GM19239 (cell line): ENCODE results near the gene DAPK2.

Experiments
- DNase-seq: peaks from one replicate; pipeline ENCODE4 v3.0.0; 2011; ENCODE audit warnings: low spot score; ENCODE audit not compliant: insufficient read length
- FAIRE-seq: peaks from 2 replicates; lab custom pipeline; 2011; peaks lifted over from hg19 to GRCh38; lab: Jason Lieb, UNC

The DAPK2 gene

GRCh38 chr15:63884953-63885352 lies 161.3 kb downstream of the DAPK2 start:
- FAIRE-seq = no peak
- DNase-seq = no peak

GRCh38 chr15:63881431-63881830 lies 164.9 kb downstream of the DAPK2 start:
- no peak for DNase-seq
- FAIRE-seq = peak; percentile 93

GRCh38 chr15:63880744-63881143 lies 165.5 kb downstream of the DAPK2 start:
- FAIRE-seq (peak; percentile 87), DNase-seq (no peak)

GRCh38 chr15:63879995-63880394 lies 166.3 kb downstream of the DAPK2 start:
- DNase-seq = no peak

GRCh38 chr15:63879211-63879610 lies 167.1 kb downstream of the DAPK2 start:
- FAIRE-seq (no peak), DNase-seq (no peak)

More at GRCh38 chr15:63879995-63880394, 166.3 kb downstream of the DAPK2 start:
- FAIRE-seq = no peak

GRCh38 chr15:63877713-63878271 lies 168.5 kb downstream of the DAPK2 start:
- DNase-seq = no peak
- FAIRE-seq = no peak

GRCh38 chr15:63876085-63876662 lies 170.1 kb downstream of the DAPK2 start:
- FAIRE-seq = no peak
- DNase-seq = no peak

GRCh38 chr15:63874616-63875015 lies 171.7 kb downstream of the DAPK2 start:
- no peak for DNase-seq
- no peak for FAIRE-seq

- DNase-seq = no peak
- FAIRE-seq = no peak
These were observed 173.3 kb downstream of the DAPK2 start for GRCh38 chr15:63872759-63873510.

- DNase-seq (no peak), FAIRE-seq (no peak)
These were observed 175.6 kb downstream of the DAPK2 start for GRCh38 chr15:63870487-63871209.

GRCh38 chr15:63870043-63870394 lies 176.3 kb downstream of the DAPK2 start:
- no peak for FAIRE-seq

GRCh38 chr15:63869371-63870042 lies 176.8 kb downstream of the DAPK2 start:
- FAIRE-seq (no peak), DNase-seq (no peak)

More at GRCh38 chr15:63870043-63870394, 176.3 kb downstream of the DAPK2 start:
- no peak for DNase-seq

- DNase-seq (no peak), FAIRE-seq (no peak)
These were observed 182.1 kb downstream of the DAPK2 start for GRCh38 chr15:63864186-63864585.

GRCh38 chr15:63861946-63862517 lies 184.3 kb downstream of the DAPK2 start:
- DNase-seq (no peak), FAIRE-seq (no peak)

- FAIRE-seq (no peak), DNase-seq (no peak)
These were observed 185.7 kb downstream of the DAPK2 start for GRCh38 chr15:63860555-63860954.

GRCh38 chr15:63860155-63860554 lies 186.1 kb downstream of the DAPK2 start:
- DNase-seq (peak; percentile 30), FAIRE-seq (peak; percentile 76)

GRCh38 chr15:63858881-63859280 lies 187.4 kb downstream of the DAPK2 start:
- DNase-seq = no peak
- FAIRE-seq = no peak

GRCh38 chr15:63858448-63858847 lies 187.8 kb downstream of the DAPK2 start:
- FAIRE-seq = no peak
- no peak for DNase-seq

GRCh38 chr15:63857461-63857856 lies 188.8 kb downstream of the DAPK2 start:
- DNase-seq (no peak), FAIRE-seq (no peak)
